Spleen (tissue), 7 donors: ENCODE results near the gene BPIFB2.

ENCODE experiments used
- POLR2A ChIP-seq, 3 donors: fragments of 450-650 bp; IDR thresholded peaks; one replicate each; pipeline ENCODE4 v1.5.1; 2017; ENCODE audit warnings: antibody characterized with exemption in 3 of 3, mild to moderate bottlenecking in 1 of 3
- POLR2AphosphoS5 ChIP-seq, 3 donors: sonication (generic); formaldehyde crosslinking; IDR thresholded peaks; one replicate each; pipeline ENCODE4 v1.5.1; 2017; ENCODE audit warnings: antibody characterized with exemption in 3 of 3
- TF ChIP-seq, protein P1 (sequence below), 11 experiments: fragments of 200-600 bp in 7 of 11; fragments of 450-650 bp in 4 of 11; sonication (generic) in 4 of 11; IDR thresholded peaks in 8 of 11; conservative IDR thresholded peaks in 3 of 11; 1 replicate in 7 of 11; 2 replicates in 4 of 11; pipeline versions ENCODE4 v1.4.0 to v1.8.0; 2016 to 2021; ENCODE audit warnings: antibody characterized with exemption in 11 of 11, inconsistent platforms in 4 of 11, mild to moderate bottlenecking in 1 of 11
- donor health status: DM: no; HTN: no; CAD: no; lungs with moderate emphysema.
- donor health status: DM: no; HTN: no; CAD: no.
- donor health status: DM: no; HTN: no; CAD: no.

DNA sequence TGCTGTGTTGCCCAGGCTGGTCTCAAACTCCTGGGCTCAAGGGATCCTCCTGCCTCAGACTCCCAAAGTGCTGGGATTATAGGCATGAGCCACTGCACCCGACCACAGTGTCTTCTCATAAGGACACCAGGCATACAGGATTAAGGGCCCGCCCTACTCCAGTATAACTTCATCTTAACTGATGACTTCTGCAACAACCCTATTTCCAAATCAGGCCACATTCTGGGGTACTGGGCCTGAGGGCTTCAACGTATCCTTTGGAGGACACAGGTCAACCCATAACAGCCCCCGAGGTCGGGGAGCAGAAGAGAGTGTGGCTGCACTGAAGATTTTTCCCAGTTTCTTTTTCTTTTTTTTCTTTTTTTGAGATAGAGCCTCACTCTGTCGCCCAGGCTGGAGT lies 42.9 kb upstream of the BPIFB2 start:
- TF ChIP-seq, protein P1, sequence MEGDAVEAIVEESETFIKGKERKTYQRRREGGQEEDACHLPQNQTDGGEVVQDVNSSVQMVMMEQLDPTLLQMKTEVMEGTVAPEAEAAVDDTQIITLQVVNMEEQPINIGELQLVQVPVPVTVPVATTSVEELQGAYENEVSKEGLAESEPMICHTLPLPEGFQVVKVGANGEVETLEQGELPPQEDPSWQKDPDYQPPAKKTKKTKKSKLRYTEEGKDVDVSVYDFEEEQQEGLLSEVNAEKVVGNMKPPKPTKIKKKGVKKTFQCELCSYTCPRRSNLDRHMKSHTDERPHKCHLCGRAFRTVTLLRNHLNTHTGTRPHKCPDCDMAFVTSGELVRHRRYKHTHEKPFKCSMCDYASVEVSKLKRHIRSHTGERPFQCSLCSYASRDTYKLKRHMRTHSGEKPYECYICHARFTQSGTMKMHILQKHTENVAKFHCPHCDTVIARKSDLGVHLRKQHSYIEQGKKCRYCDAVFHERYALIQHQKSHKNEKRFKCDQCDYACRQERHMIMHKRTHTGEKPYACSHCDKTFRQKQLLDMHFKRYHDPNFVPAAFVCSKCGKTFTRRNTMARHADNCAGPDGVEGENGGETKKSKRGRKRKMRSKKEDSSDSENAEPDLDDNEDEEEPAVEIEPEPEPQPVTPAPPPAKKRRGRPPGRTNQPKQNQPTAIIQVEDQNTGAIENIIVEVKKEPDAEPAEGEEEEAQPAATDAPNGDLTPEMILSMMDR (IDR thresholded peaks at IDR 0.05 in 8 of 11, conservative IDR thresholded peaks at IDR 0.05 in 3 of 11), result no peak
- TF ChIP-seq POLR2A (IDR thresholded peaks at IDR 0.05), result no peak
- no peak for TF ChIP-seq POLR2AphosphoS5 (IDR thresholded peaks at IDR 0.05)
